ENCODE measurements around the gene AMELY. TPM values are rescaled to one million over a fixed set of nuclear protein-coding genes. Genes with fewer than 3 reads are reported as not detected.

Gene AMELY, protein sequence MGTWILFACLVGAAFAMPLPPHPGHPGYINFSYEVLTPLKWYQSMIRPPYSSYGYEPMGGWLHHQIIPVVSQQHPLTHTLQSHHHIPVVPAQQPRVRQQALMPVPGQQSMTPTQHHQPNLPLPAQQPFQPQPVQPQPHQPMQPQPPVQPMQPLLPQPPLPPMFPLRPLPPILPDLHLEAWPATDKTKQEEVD
- total RNA-seq (not detected), polyA plus RNA-seq (not detected)
- long read RNA-seq, donor 1, result 0 reads
- long read RNA-seq, donor 2, result 0 reads
- long read RNA-seq, donor 3, result 0 reads

DNA sequence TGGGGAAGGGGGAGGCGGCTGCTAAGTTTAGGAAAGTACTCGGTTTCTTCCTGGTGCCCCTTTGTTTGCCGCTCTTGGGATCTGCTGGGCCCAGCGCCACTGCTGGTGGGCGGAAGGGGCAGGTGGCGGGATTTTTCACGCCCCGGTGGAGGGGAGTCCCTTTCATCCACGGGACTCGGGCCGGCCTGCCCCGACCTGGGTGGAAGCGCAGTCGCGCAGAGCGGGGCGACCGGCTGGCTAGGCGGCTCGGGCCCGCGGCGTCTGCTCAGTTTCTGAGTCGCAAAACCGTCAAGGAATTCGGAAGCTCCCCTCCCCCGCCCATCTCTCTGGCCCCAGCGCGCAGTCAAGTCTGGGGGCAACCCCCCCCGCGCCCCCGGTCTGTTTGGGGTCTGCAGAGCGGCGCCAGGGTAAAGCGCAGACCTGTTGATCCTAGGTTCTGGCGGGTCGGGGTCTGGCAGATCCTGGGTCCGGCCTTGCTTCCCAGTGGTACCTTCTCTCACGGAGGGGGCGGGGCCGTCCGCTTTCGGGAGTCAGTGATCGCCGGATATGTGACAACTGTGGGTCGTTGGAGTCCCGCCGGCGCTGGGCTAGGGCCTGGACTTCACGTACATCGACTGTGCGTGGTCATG lies at the start of gene AMELY:
Gene AMELY (minus strand): TSS at position 500 of the 629 bp plus-strand sequence. CDS start 39,144 bp downstream, outside the sequence.
- no peak for DNase-seq
- no peak for ATAC-seq
- TF ChIP-seq, protein P1, sequence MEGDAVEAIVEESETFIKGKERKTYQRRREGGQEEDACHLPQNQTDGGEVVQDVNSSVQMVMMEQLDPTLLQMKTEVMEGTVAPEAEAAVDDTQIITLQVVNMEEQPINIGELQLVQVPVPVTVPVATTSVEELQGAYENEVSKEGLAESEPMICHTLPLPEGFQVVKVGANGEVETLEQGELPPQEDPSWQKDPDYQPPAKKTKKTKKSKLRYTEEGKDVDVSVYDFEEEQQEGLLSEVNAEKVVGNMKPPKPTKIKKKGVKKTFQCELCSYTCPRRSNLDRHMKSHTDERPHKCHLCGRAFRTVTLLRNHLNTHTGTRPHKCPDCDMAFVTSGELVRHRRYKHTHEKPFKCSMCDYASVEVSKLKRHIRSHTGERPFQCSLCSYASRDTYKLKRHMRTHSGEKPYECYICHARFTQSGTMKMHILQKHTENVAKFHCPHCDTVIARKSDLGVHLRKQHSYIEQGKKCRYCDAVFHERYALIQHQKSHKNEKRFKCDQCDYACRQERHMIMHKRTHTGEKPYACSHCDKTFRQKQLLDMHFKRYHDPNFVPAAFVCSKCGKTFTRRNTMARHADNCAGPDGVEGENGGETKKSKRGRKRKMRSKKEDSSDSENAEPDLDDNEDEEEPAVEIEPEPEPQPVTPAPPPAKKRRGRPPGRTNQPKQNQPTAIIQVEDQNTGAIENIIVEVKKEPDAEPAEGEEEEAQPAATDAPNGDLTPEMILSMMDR (IDR thresholded peaks at IDR 0.05), result no peak
- TF ChIP-seq POLR2A (IDR thresholded peaks at IDR 0.05), result no peak
- intact Hi-C loops (cut with DNase I), result no loop called here
- Histone ChIP-seq H3K4me1 (no peaks in the 10 kb centered on the region), H3K4me3 (peak within 1 kb of the TSS in 7 of 12 donors; percentile 11 to 42 (median 27)), H3K9me3 (no peaks in the 10 kb centered on the region), H3K27me3 (peaks cover 0 to 10% (median 0%) of the 10 kb centered on the region in 9 donors), H3K27ac (no peak within 1 kb of the TSS), H3K36me3 (no peaks in the 10 kb centered on the region)
- 2% methylated on average over 52 of the region's 52 CpGs; no CpG with 5 or more reads in 2 of the 4 donors for WGBS, 4 donors

DNA sequence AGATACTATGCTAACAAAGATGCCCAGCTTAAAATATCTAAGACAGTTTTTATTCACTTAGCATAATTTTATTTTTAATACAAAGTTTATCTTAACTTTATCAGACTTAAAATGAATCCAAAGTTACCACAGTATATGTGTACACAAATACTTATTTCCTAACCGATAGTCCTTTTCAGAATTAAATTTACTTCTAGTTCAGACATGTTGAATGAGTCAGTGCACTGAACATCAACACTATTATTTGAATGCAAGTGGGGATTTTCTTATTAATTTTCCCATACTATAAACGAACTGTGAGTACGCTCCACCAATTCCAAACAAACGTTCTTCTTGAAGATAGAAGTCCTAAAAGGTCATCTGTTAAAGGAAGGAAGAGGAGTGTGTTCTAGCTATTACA lies 38.4 kb upstream of the AMELY start:
- intact Hi-C loops (cut with DNase I), result no loop called here
- ATAC-seq (no peak), DNase-seq (no peak)
- no peaks in the 10 kb centered on the region for H3K4me1 ChIP-seq
- H3K4me3 ChIP-seq, result no peak overlapping the region
- no peaks in the 10 kb centered on the region for H3K9me3 ChIP-seq
- H3K36me3 ChIP-seq, result no peaks in the 10 kb centered on the region
- no peaks in the 10 kb centered on the region for H3K27me3 ChIP-seq
- 67 to 76% methylated on average over 4 of the region's 4 CpGs; no CpG with 5 or more reads in 2 of the 4 donors for WGBS, 4 donors
- H3K27ac ChIP-seq, result no peak overlapping the region
- TF ChIP-seq, protein P1 (IDR thresholded peaks at IDR 0.05), result no peak
- no peak for TF ChIP-seq POLR2A (IDR thresholded peaks at IDR 0.05)

DNA sequence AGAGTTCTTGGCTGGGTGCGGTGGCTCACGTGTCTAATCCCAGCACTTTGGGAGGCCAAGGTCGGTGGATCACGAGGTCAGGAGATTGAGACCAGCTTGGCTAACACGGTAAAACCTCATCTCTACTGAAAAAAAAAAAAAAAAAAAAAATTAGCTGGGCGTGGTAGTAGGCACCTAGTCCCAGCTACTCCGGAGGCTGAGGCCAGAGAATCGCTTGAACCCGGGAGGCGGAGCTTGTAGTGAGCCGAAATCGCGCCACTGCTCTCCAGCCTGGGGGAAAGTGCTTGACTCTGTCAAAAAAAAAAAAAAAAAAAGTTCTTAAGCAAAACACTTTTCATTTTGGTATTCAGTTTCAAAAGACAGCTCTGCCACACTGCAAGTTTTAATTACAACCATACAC lies 36.8 kb upstream of the AMELY start:
- 77 to 84% methylated on average over 13 of the region's 13 CpGs; no CpG with 5 or more reads in 2 of the 4 donors for WGBS, 4 donors
- Histone ChIP-seq H3K27ac (no peak overlapping the region), H3K27me3 (no peaks in the 10 kb centered on the region), H3K9me3 (no peaks in the 10 kb centered on the region), H3K4me3 (no peak overlapping the region), H3K36me3 (no peaks in the 10 kb centered on the region), H3K4me1 (no peaks in the 10 kb centered on the region)
- ATAC-seq (no peak), DNase-seq (no peak)
- intact Hi-C loops (cut with DNase I), result no loop called here
- TF ChIP-seq POLR2A (IDR thresholded peaks at IDR 0.05), result no peak
- TF ChIP-seq, protein P1 (IDR thresholded peaks at IDR 0.05), result no peak

DNA sequence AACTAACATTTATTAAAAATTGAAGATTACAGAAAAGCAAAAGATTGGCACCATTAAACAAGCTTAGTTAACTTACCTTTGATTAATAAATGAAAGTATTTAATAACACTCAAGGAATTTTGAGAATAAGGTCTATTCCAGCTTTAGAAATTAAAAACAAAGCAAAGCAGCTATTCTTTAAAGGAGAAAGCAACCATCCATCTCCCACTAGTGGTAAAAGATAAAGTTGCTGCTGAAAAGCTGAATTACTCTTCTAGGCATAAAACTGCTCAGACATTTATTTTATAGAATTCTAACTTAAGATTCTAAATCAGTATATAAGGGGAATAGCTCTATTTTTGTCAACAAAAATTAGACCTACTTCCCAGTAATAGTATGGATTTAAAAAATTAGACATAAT lies 36.1 kb upstream of the AMELY start:
- Histone ChIP-seq H3K27ac (no peak overlapping the region), H3K9me3 (no peaks in the 10 kb centered on the region), H3K4me3 (no peak overlapping the region), H3K36me3 (no peaks in the 10 kb centered on the region), H3K27me3 (no peaks in the 10 kb centered on the region), H3K4me1 (no peaks in the 10 kb centered on the region)
- intact Hi-C loops (cut with DNase I), result no loop called here
- ATAC-seq (no peak), DNase-seq (no peak)
- TF ChIP-seq POLR2A (IDR thresholded peaks at IDR 0.05), result no peak
- TF ChIP-seq, protein P1 (IDR thresholded peaks at IDR 0.05), result peak in 3 of 12 donors; percentile 6 to 12 (median 10)

Data from heart left ventricle (tissue), 16 donors.